PC-3 (cell line): Measurements from ENCODE around the gene SDK1.

Experiments used
- CTCF ChIP-seq: fragments of 300-600 bp; sonication (generic); conservative IDR thresholded peaks from 2 replicates; pipeline ENCODE4 v1.5.1; 2017; ENCODE audit warnings: antibody characterized with exemption, low read depth, mild to moderate bottlenecking, low read length
- EZH2 ChIP-seq: fragments of 300-600 bp; sonication (generic); IDR thresholded peaks from one replicate; pipeline ENCODE4 v1.6.1; 2017; ENCODE audit warnings: antibody characterized with exemption, mild to moderate bottlenecking, low read length; ENCODE audit not compliant: unreplicated experiment

- TF ChIP-seq CTCF (no peak), EZH2 (no peak)
Measured at GRCh38 chr7:3956949-3957348, 655.9 kb downstream of the SDK1 start.
